ENCODE measurements around the gene SPATA31E1. TPM values are rescaled to one million over a fixed set of nuclear protein-coding genes. Genes with fewer than 3 reads are reported as not detected.

The SPATA31E1 gene
- total RNA-seq, 2 experiments from 2014 or later = not detected

- no peak overlapping the region for H3K4me3 Mint-ChIP-seq
- H3K4me1 Mint-ChIP-seq (ENCODE audit: low read depth) = no peaks in the 10 kb centered on the region
- POLR2A ChIA-PET = no interaction called here
- CTCF ChIA-PET = no interaction called here
- intact Hi-C loops (cut with DNase I, micrococcal nuclease) = no loop called here
- no peaks in the 10 kb centered on the region for H3K4me1 ChIP-seq (ENCODE audit: insufficient read depth, low read length)
- no peak overlapping the region for H3K27ac ChIP-seq (ENCODE audit: low read depth in 1 of 2, low read length in 2 of 2)
- H3K9me3 ChIP-seq (ENCODE audit: control insufficient read depth in 1 of 2, insufficient read depth in 1 of 2, low read length in 2 of 2) = peaks cover 0 to 17% of the 10 kb centered on the region in 2 experiments
- no peak for ATAC-seq (ENCODE audit: poor library complexity)
- DNase-seq = no peak
- H3K27me3 ChIP-seq (ENCODE audit: control insufficient read depth in 1 of 2, insufficient read depth in 2 of 2, low read length in 2 of 2) = no peaks in the 10 kb centered on the region
- H3K36me3 Mint-ChIP-seq (ENCODE audit: low read depth) = no peaks in the 10 kb centered on the region
- H3K4me3 ChIP-seq (ENCODE audit: low read length) = no peak overlapping the region
- no peak overlapping the region for H3K27ac Mint-ChIP-seq
- H3K27me3 Mint-ChIP-seq = no peaks in the 10 kb centered on the region
- no peak for TF ChIP-seq CTCF (IDR thresholded peaks at IDR 0.05)
- H3K9me3 Mint-ChIP-seq = peaks cover 6% of the 10 kb centered on the region
- H3K36me3 ChIP-seq (ENCODE audit: insufficient read depth, low read length) = no peaks in the 10 kb centered on the region
Measured at GRCh38 chr9:87864915-87865314, 17.8 kb upstream of the SPATA31E1 start.

GRCh38 chr9:87865626-87866025 lies 17.1 kb upstream of the SPATA31E1 start:
- Histone ChIP-seq H3K4me1 (ENCODE audit: insufficient read depth, low read length) (no peaks in the 10 kb centered on the region), H3K27me3 (ENCODE audit: control insufficient read depth in 1 of 2, insufficient read depth in 2 of 2, low read length in 2 of 2) (no peaks in the 10 kb centered on the region), H3K27ac (ENCODE audit: low read depth in 1 of 2, low read length in 2 of 2) (no peak overlapping the region), H3K4me3 (ENCODE audit: low read length) (no peak overlapping the region), H3K9me3 (ENCODE audit: control insufficient read depth in 1 of 2, insufficient read depth in 1 of 2, low read length in 2 of 2) (peaks cover 0 to 12% of the 10 kb centered on the region in 2 experiments), H3K36me3 (ENCODE audit: insufficient read depth, low read length) (no peaks in the 10 kb centered on the region)
- Mint-ChIP-seq H3K4me1 (ENCODE audit: low read depth) (no peaks in the 10 kb centered on the region), H3K36me3 (ENCODE audit: low read depth) (no peaks in the 10 kb centered on the region), H3K27ac (no peak overlapping the region), H3K9me3 (peaks cover 6% of the 10 kb centered on the region), H3K27me3 (no peaks in the 10 kb centered on the region), H3K4me3 (no peak overlapping the region)
- CTCF ChIA-PET = no interaction called here
- ATAC-seq (ENCODE audit: poor library complexity) = no peak
- no peak for TF ChIP-seq CTCF (IDR thresholded peaks at IDR 0.05)
- POLR2A ChIA-PET = no interaction called here
- no peak for DNase-seq
- intact Hi-C loops (cut with DNase I, micrococcal nuclease) = no loop called here

- Histone ChIP-seq H3K27ac (ENCODE audit: low read depth in 1 of 2, low read length in 2 of 2) (no peak overlapping the region), H3K9me3 (ENCODE audit: control insufficient read depth in 1 of 2, insufficient read depth in 1 of 2, low read length in 2 of 2) (peaks cover 0 to 17% of the 10 kb centered on the region in 2 experiments), H3K4me3 (ENCODE audit: low read length) (no peak overlapping the region), H3K36me3 (ENCODE audit: insufficient read depth, low read length) (no peaks in the 10 kb centered on the region), H3K4me1 (ENCODE audit: insufficient read depth, low read length) (no peaks in the 10 kb centered on the region), H3K27me3 (ENCODE audit: control insufficient read depth in 1 of 2, insufficient read depth in 2 of 2, low read length in 2 of 2) (no peaks in the 10 kb centered on the region)
- Mint-ChIP-seq H3K4me1 (ENCODE audit: low read depth) (no peaks in the 10 kb centered on the region), H3K36me3 (ENCODE audit: low read depth) (no peaks in the 10 kb centered on the region), H3K27ac (no peak overlapping the region), H3K27me3 (no peaks in the 10 kb centered on the region), H3K9me3 (no peaks in the 10 kb centered on the region), H3K4me3 (no peak overlapping the region)
- ChIA-PET POLR2A (no interaction called here), CTCF (no interaction called here)
- intact Hi-C loops (cut with DNase I, micrococcal nuclease) = no loop called here
- ATAC-seq (ENCODE audit: poor library complexity) = no peak
- no peak for DNase-seq
- TF ChIP-seq CTCF (IDR thresholded peaks at IDR 0.05) = no peak
Measured at GRCh38 chr9:87867391-87867790, 15.3 kb upstream of the SPATA31E1 start.

Data from CD4-positive, alpha-beta T cell (primary cell).